A172 (cell line): ENCODE measurements around the gene AHRR. TPM values are rescaled to one million over a fixed set of nuclear protein-coding genes. Genes with fewer than 3 reads are reported as not detected.
"Not testable (repeated sequence)": the region's sequence is repeated elsewhere in the genome, so short reads cannot be mapped to it uniquely, and the experiment has no call there.

Experiments
- DNase-seq: peaks from one replicate; pipeline ENCODE4 v3.0.0-alpha.2; 2015; ENCODE audit warnings: low spot score
- total RNA-seq: library from RNA; depleted of rRNA; stranded (reverse); fragments of >200 nt; shearing (Covaris generic); gene quantifications from 2 replicates; pipeline ENCODE4 v1.2.3, GENCODE V29; 2014

The AHRR gene
- total RNA-seq, 1 experiment from 2014 or later: 1.4 TPM

- not testable (repeated sequence) for DNase-seq
These were observed 152.8 kb downstream of the AHRR start for GRCh38 chr5:474232-474839.

DNA sequence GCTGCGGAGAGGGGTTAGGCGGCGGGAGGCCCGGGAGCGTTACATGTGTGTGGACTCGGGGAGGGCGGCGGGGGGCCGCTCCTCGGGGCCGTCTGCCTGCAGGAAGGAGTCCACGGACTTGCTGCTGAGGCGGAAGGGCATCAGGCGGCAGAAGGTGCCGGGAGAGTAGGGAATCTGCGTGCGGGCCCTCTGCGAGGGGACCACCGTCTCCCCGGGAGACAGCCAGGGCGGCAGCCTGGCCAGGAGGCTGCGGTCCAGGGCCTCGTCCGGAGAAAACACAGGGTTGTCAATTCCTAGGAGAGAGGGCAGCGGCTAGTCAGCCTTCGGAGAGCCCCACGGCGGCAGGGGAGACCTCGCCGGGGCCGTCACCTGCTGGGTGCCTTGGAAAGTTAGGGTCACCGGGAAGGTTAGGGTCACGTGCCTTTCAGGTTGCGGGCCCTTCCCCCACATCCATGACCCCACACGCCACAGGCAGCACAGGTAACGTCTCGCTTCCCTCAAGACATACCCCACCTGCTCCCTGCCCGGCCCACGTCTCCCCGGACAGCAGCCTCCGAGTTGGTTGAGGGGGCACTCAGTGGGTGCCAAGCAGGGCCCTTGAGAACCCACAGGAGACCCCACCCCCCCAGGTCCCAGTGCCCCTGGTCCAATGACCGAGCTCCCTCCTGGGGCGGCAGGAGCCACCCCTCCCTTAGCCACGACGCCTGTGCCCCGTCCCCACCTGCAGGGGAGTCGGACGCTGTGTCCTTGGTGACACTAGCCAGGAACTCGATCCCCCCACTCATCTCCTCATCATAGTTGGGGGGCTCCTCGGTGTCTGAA is 153.5 kb downstream of the AHRR start:
- DNase-seq: no peak

DNA sequence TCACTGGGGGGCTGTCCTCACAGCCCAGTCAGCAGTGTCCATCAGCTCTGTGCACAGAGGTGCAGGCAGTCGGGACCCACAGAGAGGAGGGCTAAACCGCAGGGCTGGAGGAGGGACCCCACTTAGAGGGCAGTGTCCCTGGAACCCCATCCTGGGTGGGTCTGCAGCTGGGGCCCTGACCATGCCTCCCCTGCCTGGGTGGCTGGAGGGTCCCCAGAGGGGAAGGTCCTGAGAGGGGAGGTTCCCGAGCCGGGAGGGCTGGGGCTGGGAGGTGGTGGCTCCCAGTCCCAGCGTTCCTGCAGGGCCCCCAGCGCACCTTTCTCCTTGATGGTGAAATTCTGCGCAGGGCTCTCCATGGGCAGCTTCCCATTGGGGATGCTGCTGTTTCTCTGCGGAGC is 154.2 kb downstream of the AHRR start:
- DNase-seq: no peak

- no peak for DNase-seq
These were observed 154.7 kb downstream of the AHRR start for GRCh38 chr5:476102-476813.

DNA sequence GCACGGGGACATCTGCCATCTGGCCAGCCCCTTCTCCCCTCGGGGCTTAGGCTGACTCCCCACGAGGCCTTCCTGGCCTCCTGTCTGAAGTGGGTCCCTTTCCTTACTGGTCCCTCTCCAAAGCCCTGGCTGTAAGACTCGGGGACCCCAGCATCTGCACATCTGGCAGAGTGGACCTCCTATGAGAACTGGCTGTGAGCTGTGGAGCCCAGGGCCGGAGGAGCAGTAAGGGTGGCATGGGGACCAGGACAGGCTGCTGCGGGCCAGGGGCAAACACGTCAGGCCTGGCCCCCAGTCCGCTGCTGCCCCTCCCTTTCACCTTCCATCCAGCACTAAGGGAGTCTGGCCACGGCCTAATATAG is 155.3 kb downstream of the AHRR start:
- no peak for DNase-seq

DNA sequence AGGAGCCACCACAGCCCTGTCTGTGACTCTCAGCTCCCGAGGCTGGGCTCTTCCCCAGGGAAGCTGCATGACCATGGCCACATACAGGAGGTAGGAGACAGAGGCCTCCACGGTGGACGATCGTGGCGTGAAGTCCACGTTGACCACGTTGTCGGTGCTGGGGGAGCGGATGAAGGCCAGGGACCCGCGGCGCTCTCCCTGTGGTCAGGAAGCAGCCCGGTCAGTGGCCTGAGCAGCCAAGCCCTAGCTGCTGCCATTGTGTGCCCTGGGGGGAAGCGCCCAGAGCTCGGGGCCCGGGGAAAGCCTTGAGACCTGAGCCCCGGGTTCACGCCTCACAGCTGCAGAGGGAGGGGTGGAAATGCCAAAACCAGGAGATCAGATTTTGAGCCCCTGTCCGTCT is 155.7 kb downstream of the AHRR start:
- DNase-seq: no peak

DNA sequence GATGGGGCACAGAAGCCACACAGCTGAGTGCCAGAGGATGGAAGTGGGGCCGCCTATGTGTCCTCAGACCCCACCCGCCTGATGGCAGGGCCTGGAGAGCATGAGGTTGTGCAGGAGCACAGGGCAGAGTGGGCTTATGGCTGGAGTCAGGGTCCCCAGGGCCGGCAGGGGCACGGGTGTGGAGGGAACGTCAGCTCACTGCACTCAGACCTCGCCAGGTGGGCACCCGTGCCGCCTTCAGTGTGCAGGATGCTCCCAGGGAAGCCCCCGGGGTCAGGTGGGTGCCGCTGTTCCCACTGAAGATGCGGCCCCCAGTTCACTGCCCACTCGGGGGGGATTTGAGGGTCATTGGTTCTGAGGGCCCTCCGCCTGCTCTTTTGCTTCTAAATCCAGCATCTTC is 156.4 kb downstream of the AHRR start:
- no peak for DNase-seq

DNA sequence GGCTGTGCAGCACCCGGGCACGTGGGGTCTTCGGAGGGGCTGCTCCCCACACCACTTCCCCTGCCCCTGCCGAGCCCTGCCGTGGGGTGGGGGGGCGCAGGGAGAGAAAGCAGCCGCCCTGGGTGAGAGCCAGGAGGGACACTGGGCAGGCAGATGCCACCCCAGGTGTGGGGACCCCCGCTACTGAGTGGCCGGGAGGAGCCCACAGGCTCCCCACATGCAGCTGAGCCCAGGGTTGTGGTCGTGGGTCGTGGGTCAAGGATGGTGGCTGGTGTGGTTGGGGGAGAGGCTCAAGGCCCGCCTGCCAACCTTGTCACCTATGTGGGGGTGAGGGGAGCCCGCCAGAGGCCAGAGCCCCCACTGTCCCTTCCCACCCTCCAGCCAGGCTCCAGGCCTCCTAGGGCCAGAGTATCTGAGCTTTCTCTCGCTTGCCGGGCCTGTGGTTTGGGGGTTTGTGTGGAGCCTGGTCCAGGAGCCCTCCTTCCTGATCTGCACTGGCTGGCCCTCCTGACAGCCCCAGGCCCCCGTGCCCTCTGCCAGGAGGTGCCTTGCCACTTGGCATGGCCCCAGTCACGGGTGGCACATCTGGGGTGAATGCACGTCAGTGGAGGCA is 157.0 kb downstream of the AHRR start:
- no peak for DNase-seq

GRCh38 chr5:478982-479535 is 157.5 kb downstream of the AHRR start:
- DNase-seq: no peak

GRCh38 chr5:479566-480319 is 158.2 kb downstream of the AHRR start:
- no peak for DNase-seq

GRCh38 chr5:481347-481746 is 159.8 kb downstream of the AHRR start:
- no peak for DNase-seq

DNA sequence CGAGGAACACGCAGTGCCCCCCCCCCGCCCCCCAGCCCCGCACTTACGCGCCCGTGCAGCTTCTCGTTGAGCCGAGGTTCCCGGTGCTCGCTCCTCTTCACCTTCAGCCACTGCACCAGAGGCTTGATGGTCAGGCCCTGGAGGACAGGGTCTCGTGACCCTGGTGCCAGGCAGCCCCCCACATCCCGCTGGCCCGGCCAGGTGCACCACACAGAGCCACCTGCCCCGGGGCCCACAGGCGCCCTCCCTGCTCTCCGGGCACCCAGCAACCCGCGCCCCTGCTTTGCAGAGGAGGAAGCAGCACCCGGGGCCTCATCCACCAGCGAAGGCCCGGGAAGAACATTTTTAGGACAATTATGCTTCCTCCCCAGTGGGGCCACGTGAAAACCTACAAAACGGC is 160.5 kb downstream of the AHRR start:
- DNase-seq: no peak

DNA sequence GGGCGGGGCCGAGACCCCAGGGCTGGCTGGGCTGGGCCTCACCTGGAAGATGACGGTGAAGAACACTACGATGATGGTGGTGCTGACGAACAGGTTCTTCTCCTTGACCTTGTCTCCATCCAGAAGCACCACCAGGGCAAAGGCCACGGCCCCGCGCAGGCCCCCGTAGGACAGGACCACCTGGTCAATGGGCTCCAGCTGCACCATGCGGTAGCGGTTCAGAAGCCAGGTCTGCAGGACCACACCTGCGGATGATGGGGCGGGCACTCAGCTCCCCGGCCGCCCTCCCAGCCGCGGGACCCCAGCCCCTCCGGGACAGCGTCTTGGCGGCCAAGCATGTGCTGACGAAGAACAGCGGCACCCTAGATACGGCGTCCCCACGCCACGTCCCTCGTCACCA is 161.0 kb downstream of the AHRR start:
- DNase-seq: no peak

DNA sequence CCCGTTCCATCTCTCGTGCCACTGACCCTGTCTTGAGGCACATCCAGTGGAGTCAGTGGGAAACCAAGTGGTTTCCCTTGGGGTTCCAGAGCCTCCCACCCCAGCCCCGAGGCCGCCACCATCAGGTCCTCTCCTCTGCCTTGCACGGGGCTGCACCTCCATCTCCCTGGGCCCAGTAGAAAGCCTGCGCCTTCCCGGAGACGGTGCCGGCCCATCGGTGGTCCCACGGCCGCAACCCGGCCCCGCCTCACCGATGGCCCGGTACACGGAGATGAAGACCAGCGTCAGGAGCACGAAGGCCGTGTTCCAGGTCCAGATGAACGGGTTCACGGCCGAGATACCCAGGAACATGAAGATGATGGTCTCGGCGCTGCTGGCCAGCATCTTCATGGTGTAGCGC is 161.5 kb downstream of the AHRR start:
- no peak for DNase-seq

DNA sequence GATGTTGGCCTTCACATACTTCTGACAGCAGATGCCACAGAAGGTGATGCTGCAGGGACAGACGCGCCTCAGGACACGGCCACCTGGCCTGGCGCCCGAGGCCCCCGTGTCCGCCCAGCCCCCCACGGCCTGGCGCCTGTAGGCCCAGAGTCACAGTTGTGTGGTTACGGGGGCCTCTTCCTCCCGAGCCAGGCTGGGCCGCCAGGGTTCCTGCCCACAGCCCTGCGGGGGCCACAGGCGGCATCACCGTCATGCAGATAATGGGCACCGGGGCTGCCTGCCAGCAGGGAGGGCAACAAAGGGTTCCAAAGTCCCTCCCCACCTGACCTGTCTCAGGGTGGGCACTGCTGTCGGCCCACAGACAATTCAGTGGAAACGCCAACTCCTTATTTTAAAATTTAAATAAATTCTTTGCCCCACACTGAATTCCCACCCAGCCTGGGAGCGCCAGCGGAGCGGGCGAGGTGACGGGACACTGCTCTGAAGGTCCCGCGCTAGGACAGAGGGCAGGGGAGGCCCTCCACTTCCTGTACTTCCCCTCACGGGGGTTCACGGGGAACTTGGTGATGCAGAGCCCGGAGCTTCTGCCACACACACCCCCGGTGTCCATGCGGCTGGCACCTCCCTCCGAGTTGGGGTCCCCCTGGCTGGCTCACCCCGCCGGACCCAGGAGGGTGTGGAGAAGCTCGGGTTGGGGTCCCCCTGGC is 162.1 kb downstream of the AHRR start:
- DNase-seq: no peak

- DNase-seq: no peak
These were observed 163.0 kb downstream of the AHRR start for GRCh38 chr5:484556-484955.

- DNase-seq: no peak
These were observed 163.8 kb downstream of the AHRR start for GRCh38 chr5:485113-485945.

DNA sequence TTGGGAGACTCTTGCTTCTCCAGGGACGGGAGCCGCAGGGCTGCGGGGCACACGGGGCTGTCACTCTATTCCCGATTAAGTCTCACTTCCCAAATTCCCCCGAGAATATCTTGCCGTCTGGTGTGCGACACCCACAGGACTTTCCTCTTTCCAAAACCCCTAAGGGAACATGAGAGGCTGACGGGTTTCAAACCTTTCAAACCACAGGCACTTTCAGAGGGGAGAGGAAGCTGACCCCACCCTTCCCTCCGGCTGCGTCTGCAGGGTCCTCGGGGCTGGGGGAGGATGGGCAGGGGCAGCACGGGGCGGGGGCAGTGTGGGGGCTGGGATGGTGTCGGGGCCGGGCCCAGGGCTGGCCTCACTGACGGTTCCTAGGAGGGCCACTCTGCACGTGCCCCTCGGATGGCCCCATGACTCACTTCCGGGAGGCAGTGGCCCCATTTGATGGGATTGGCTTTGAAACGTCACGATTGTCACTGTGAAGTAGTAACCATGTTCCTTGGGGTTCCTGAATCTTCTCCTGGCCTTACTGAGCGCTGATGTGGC is 164.5 kb downstream of the AHRR start:
- DNase-seq: no peak

- DNase-seq: not testable (repeated sequence)
These were observed 165.1 kb downstream of the AHRR start for GRCh38 chr5:486597-486996.
